Measurements from ENCODE around the gene CORO2A.

The CORO2A gene

GRCh38 chr9:98173181-98173580 is 19.3 kb downstream of the CORO2A start:
- Histone ChIP-seq H2BK12ac (ENCODE audit: low read length in 2 of 2) (no peak overlapping the region), H3K4me3 (ENCODE audit: insufficient read depth in 1 of 2, low read depth in 1 of 2, low read length in 2 of 2) (no peak overlapping the region), H3K9me3 (ENCODE audit: control insufficient read depth, low read length) (no peaks in the 10 kb centered on the region), H3K18ac (ENCODE audit: low read depth in 1 of 2, low read length in 2 of 2) (no peak overlapping the region), H3K23ac (ENCODE audit: low read length in 2 of 2) (no peak overlapping the region), H3K4ac (ENCODE audit: low read depth in 1 of 2, low read length in 2 of 2) (no peak overlapping the region), H3K27ac (ENCODE audit: low read length, poor library complexity, severe bottlenecking) (no peak overlapping the region), H3K27me3 (ENCODE audit: control insufficient read depth in 1 of 2, insufficient read depth in 1 of 2, low read length in 2 of 2) (peaks cover 0 to 52% of the 10 kb centered on the region in 2 experiments), H2BK15ac (ENCODE audit: low read depth, poor library complexity, severe bottlenecking) (no peak overlapping the region), H3K4me1 (ENCODE audit: control insufficient read depth, insufficient read depth, low read depth, low read length) (peaks cover 3% of the 10 kb centered on the region), H3K9ac (ENCODE audit: low read length) (no peak overlapping the region), H2AFZ (ENCODE audit: low read depth, low read length) (no peak overlapping the region), H3K4me2 (ENCODE audit: low read length, poor library complexity, severe bottlenecking) (no peak overlapping the region), H3K79me1 (replicated peaks; ENCODE audit: low read length, poor library complexity, severe bottlenecking) (no peaks in the 10 kb centered on the region), H3K14ac (ENCODE audit: low read length in 2 of 2) (no peak overlapping the region), H3K36me3 (ENCODE audit: control insufficient read depth in 1 of 2, insufficient read depth in 2 of 2, low read depth in 1 of 2, low read length in 2 of 2) (no peaks in the 10 kb centered on the region), H2BK5ac (ENCODE audit: low read depth, low read length, poor library complexity, severe bottlenecking) (no peak overlapping the region), H2BK120ac (ENCODE audit: low read depth, low read length) (no peak overlapping the region), H2AK5ac (ENCODE audit: low read length, severe bottlenecking) (no peak overlapping the region), H4K8ac (ENCODE audit: low read length) (no peak overlapping the region), H4K91ac (ENCODE audit: low read length) (no peak overlapping the region)
- 89% methylated on average over 16 of the region's 16 CpGs for WGBS
- DNase-seq = no peak

GRCh38 chr9:98172604-98173003 is 19.8 kb downstream of the CORO2A start:
- Histone ChIP-seq H3K4me1 (ENCODE audit: control insufficient read depth, insufficient read depth, low read depth, low read length) (peaks cover 3% of the 10 kb centered on the region), H3K9ac (ENCODE audit: low read length) (no peak overlapping the region), H3K79me1 (replicated peaks; ENCODE audit: low read length, poor library complexity, severe bottlenecking) (no peaks in the 10 kb centered on the region), H3K4me2 (ENCODE audit: low read length, poor library complexity, severe bottlenecking) (no peak overlapping the region), H4K91ac (ENCODE audit: low read length) (no peak overlapping the region), H2BK120ac (ENCODE audit: low read depth, low read length) (no peak overlapping the region), H3K23ac (ENCODE audit: low read length in 2 of 2) (no peak overlapping the region), H2BK5ac (ENCODE audit: low read depth, low read length, poor library complexity, severe bottlenecking) (no peak overlapping the region), H3K18ac (ENCODE audit: low read depth in 1 of 2, low read length in 2 of 2) (no peak overlapping the region), H3K9me3 (ENCODE audit: control insufficient read depth, low read length) (no peaks in the 10 kb centered on the region), H2AFZ (ENCODE audit: low read depth, low read length) (no peak overlapping the region), H3K4ac (ENCODE audit: low read depth in 1 of 2, low read length in 2 of 2) (no peak overlapping the region), H3K36me3 (ENCODE audit: control insufficient read depth in 1 of 2, insufficient read depth in 2 of 2, low read depth in 1 of 2, low read length in 2 of 2) (no peaks in the 10 kb centered on the region), H3K14ac (ENCODE audit: low read length in 2 of 2) (no peak overlapping the region), H2BK12ac (ENCODE audit: low read length in 2 of 2) (no peak overlapping the region), H3K4me3 (ENCODE audit: insufficient read depth in 1 of 2, low read depth in 1 of 2, low read length in 2 of 2) (no peak overlapping the region), H3K27ac (ENCODE audit: low read length, poor library complexity, severe bottlenecking) (no peak overlapping the region), H3K27me3 (ENCODE audit: control insufficient read depth in 1 of 2, insufficient read depth in 1 of 2, low read length in 2 of 2) (peaks cover 0 to 52% of the 10 kb centered on the region in 2 experiments), H2BK15ac (ENCODE audit: low read depth, poor library complexity, severe bottlenecking) (no peak overlapping the region), H2AK5ac (ENCODE audit: low read length, severe bottlenecking) (no peak overlapping the region), H4K8ac (ENCODE audit: low read length) (no peak overlapping the region)
- no peak for DNase-seq
- WGBS = 79% methylated on average over 3 of the region's 3 CpGs

GRCh38 chr9:98171176-98171925 is 21.1 kb downstream of the CORO2A start:
- H3K27me3 ChIP-seq (ENCODE audit: control insufficient read depth in 1 of 2, insufficient read depth in 1 of 2, low read length in 2 of 2) = peaks cover 0 to 53% of the 10 kb centered on the region in 2 experiments
- no peak overlapping the region for H3K4me2 ChIP-seq (ENCODE audit: low read length, poor library complexity, severe bottlenecking)
- no peak overlapping the region for H3K4me3 ChIP-seq (ENCODE audit: insufficient read depth in 1 of 2, low read depth in 1 of 2, low read length in 2 of 2)
- no peaks in the 10 kb centered on the region for H3K79me1 ChIP-seq (replicated peaks; ENCODE audit: low read length, poor library complexity, severe bottlenecking)
- no peak for DNase-seq
- H4K91ac ChIP-seq (ENCODE audit: low read length) = no peak overlapping the region
- H3K4me1 ChIP-seq (ENCODE audit: control insufficient read depth, insufficient read depth, low read depth, low read length) = peaks cover 3% of the 10 kb centered on the region
- no peaks in the 10 kb centered on the region for H3K9me3 ChIP-seq (ENCODE audit: control insufficient read depth, low read length)
- no peaks in the 10 kb centered on the region for H3K36me3 ChIP-seq (ENCODE audit: control insufficient read depth in 1 of 2, insufficient read depth in 2 of 2, low read depth in 1 of 2, low read length in 2 of 2)
- no peak overlapping the region for H3K9ac ChIP-seq (ENCODE audit: low read length)
- no peak overlapping the region for H3K23ac ChIP-seq (ENCODE audit: low read length in 2 of 2)
- H3K14ac ChIP-seq (ENCODE audit: low read length in 2 of 2) = peak overlapping the region in 1 of 2 experiments; percentile 55
- no peak overlapping the region for H2BK120ac ChIP-seq (ENCODE audit: low read depth, low read length)
- 76% methylated on average over 16 of the region's 16 CpGs for WGBS
- no peak overlapping the region for H2BK15ac ChIP-seq (ENCODE audit: low read depth, poor library complexity, severe bottlenecking)
- peak overlapping the region in 1 of 2 experiments; percentile 33 for H2BK12ac ChIP-seq (ENCODE audit: low read length in 2 of 2)
- no peak overlapping the region for H3K27ac ChIP-seq (ENCODE audit: low read length, poor library complexity, severe bottlenecking)
- H2BK5ac ChIP-seq (ENCODE audit: low read depth, low read length, poor library complexity, severe bottlenecking) = no peak overlapping the region
- H2AFZ ChIP-seq (ENCODE audit: low read depth, low read length) = no peak overlapping the region
- H3K4ac ChIP-seq (ENCODE audit: low read depth in 1 of 2, low read length in 2 of 2) = no peak overlapping the region
- H4K8ac ChIP-seq (ENCODE audit: low read length) = peak overlapping the region; percentile 35
- H3K18ac ChIP-seq (ENCODE audit: low read depth in 1 of 2, low read length in 2 of 2) = peak overlapping the region in 1 of 2 experiments; percentile 7
- H2AK5ac ChIP-seq (ENCODE audit: low read length, severe bottlenecking) = no peak overlapping the region

- Histone ChIP-seq H2BK120ac (ENCODE audit: low read depth, low read length) (peak overlapping the region; percentile 27), H4K91ac (ENCODE audit: low read length) (peak overlapping the region; percentile 9), H3K4ac (ENCODE audit: low read depth in 1 of 2, low read length in 2 of 2) (no peak overlapping the region), H3K9ac (ENCODE audit: low read length) (no peak overlapping the region), H3K36me3 (ENCODE audit: control insufficient read depth in 1 of 2, insufficient read depth in 2 of 2, low read depth in 1 of 2, low read length in 2 of 2) (no peaks in the 10 kb centered on the region), H2AFZ (ENCODE audit: low read depth, low read length) (peak overlapping the region; percentile 29), H3K27me3 (ENCODE audit: control insufficient read depth in 1 of 2, insufficient read depth in 1 of 2, low read length in 2 of 2) (peaks cover 0 to 58% of the 10 kb centered on the region in 2 experiments), H3K14ac (ENCODE audit: low read length in 2 of 2) (no peak overlapping the region), H2AK5ac (ENCODE audit: low read length, severe bottlenecking) (no peak overlapping the region), H3K4me3 (ENCODE audit: insufficient read depth in 1 of 2, low read depth in 1 of 2, low read length in 2 of 2) (no peak overlapping the region), H2BK15ac (ENCODE audit: low read depth, poor library complexity, severe bottlenecking) (no peak overlapping the region), H3K79me1 (replicated peaks; ENCODE audit: low read length, poor library complexity, severe bottlenecking) (no peaks in the 10 kb centered on the region), H4K8ac (ENCODE audit: low read length) (peak overlapping the region; percentile 67), H3K9me3 (ENCODE audit: control insufficient read depth, low read length) (no peaks in the 10 kb centered on the region), H3K4me1 (ENCODE audit: control insufficient read depth, insufficient read depth, low read depth, low read length) (peaks cover 3% of the 10 kb centered on the region), H2BK5ac (ENCODE audit: low read depth, low read length, poor library complexity, severe bottlenecking) (no peak overlapping the region), H3K23ac (ENCODE audit: low read length in 2 of 2) (no peak overlapping the region), H3K18ac (ENCODE audit: low read depth in 1 of 2, low read length in 2 of 2) (peak overlapping the region; percentile 69 to 72), H2BK12ac (ENCODE audit: low read length in 2 of 2) (no peak overlapping the region), H3K27ac (ENCODE audit: low read length, poor library complexity, severe bottlenecking) (no peak overlapping the region), H3K4me2 (ENCODE audit: low read length, poor library complexity, severe bottlenecking) (no peak overlapping the region)
- 11% methylated on average over 15 of the region's 15 CpGs for WGBS
- peak; percentile 26 for DNase-seq
Observed at GRCh38 chr9:98168941-98169488, 23.4 kb downstream of the CORO2A start.

All from mesenchymal stem cell (in vitro differentiated cells and primary cell).